GM23338 (cell line): Measurements from ENCODE around the gene GHR. TPM values are rescaled to one million over a fixed set of nuclear protein-coding genes. Genes with fewer than 3 reads are reported as not detected.

Experiments used
- ATAC-seq: fragments of 200-7000 bp; cut with Tn5 transposase; 3 replicates; pipeline ENCODE4 v1.9.1; 2020
- DNase-seq: peaks from one replicate; pipeline ENCODE4 v3.0.0-alpha.2; 2015; ENCODE audit warnings: low spot score
- H2AFZ ChIP-seq: fragments of 200-600 bp; sonication (generic); 2 replicates; pipeline ENCODE4 v1.8.0; 2016; ENCODE audit warnings: antibody characterized with exemption, mild to moderate bottlenecking, moderate library complexity
- H3F3A ChIP-seq: fragments of 200-600 bp; sonication (generic); replicated peaks from 2 replicates; pipeline ENCODE4 v1.8.0; 2017; ENCODE audit warnings: antibody characterized with exemption, mixed run types, low read depth
- H3K27ac ChIP-seq: fragments of 200-600 bp; sonication (generic); 2 replicates; pipeline ENCODE4 v1.6.1; 2016; ENCODE audit warnings: low read depth
- H3K27me3 ChIP-seq: fragments of 200-600 bp; sonication (generic); 2 replicates; pipeline ENCODE4 v1.8.0; 2016; ENCODE audit warnings: mild to moderate bottlenecking, mixed run types, moderate library complexity; ENCODE audit not compliant: insufficient read depth
- H3K36me3 ChIP-seq: fragments of 200-600 bp; sonication (generic); 2 replicates; pipeline ENCODE4 v1.8.0; 2016; ENCODE audit warnings: mild to moderate bottlenecking; ENCODE audit not compliant: insufficient read depth
- H3K4me1 ChIP-seq: fragments of 200-600 bp; sonication (generic); 2 replicates; pipeline ENCODE4 v1.8.0; 2016; ENCODE audit warnings: mild to moderate bottlenecking, moderate library complexity; ENCODE audit not compliant: insufficient read depth
- H3K4me2 ChIP-seq: fragments of 200-600 bp; sonication (generic); 2 replicates; pipeline ENCODE4 v1.7.1; 2017; ENCODE audit warnings: mixed run types
- H3K4me3 ChIP-seq: fragments of 200-600 bp; sonication (generic); 2 replicates; pipeline ENCODE4 v1.6.1; 2016; ENCODE audit warnings: mixed run types
- H3K79me2 ChIP-seq: fragments of 200-600 bp; sonication (generic); replicated peaks from 2 replicates; pipeline ENCODE4 v1.8.0; 2017; ENCODE audit warnings: mild to moderate bottlenecking; ENCODE audit not compliant: insufficient read depth
- H3K9me2 ChIP-seq: fragments of 200-600 bp; sonication (generic); 2 replicates; pipeline ENCODE4 v1.8.0; 2017; ENCODE audit not compliant: insufficient read depth
- H4K20me1 ChIP-seq: fragments of 200-600 bp; sonication (generic); replicated peaks from 2 replicates; pipeline ENCODE4 v1.8.0; 2017; ENCODE audit warnings: mild to moderate bottlenecking; ENCODE audit not compliant: insufficient read depth
- H3K27ac Mint-ChIP-seq: 2 replicates; pipeline ENCODE4 v1.8.0; 2020; ENCODE audit warnings: inconsistent platforms, mild to moderate bottlenecking, moderate library complexity, mixed read lengths
- H3K27me3 Mint-ChIP-seq: 3 replicates; pipeline ENCODE4 v1.8.0; 2022; ENCODE audit warnings: low read depth, mild to moderate bottlenecking, moderate library complexity, mixed read lengths, inconsistent platforms; ENCODE audit not compliant: insufficient read depth, poor library complexity
- H3K36me3 Mint-ChIP-seq: 3 replicates; pipeline ENCODE4 v1.8.0; 2021; ENCODE audit warnings: low read depth, mild to moderate bottlenecking, inconsistent platforms, moderate library complexity, mixed read lengths
- H3K4me1 Mint-ChIP-seq: 3 replicates; pipeline ENCODE4 v1.8.0; 2020; ENCODE audit warnings: mild to moderate bottlenecking, inconsistent platforms, mixed read lengths
- H3K4me3 Mint-ChIP-seq: 3 replicates; pipeline ENCODE4 v1.8.0; 2021; ENCODE audit warnings: moderate library complexity, mild to moderate bottlenecking, inconsistent platforms, mixed read lengths
- H3K9me3 Mint-ChIP-seq: 3 replicates; pipeline ENCODE4 v1.8.0; 2020; ENCODE audit warnings: moderate library complexity, mild to moderate bottlenecking, inconsistent platforms, mixed read lengths
- CREB1 ChIP-seq: fragments of 250-450 bp; sonication (Bioruptor Pico); IDR thresholded peaks from 2 replicates; pipeline ENCODE4 v1.5.0; 2020; ENCODE audit warnings: low read depth, mild to moderate bottlenecking, moderate library complexity
- ETS1 ChIP-seq: IDR thresholded peaks from 2 replicates; pipeline ENCODE4 v1.6.1; 2016; ENCODE audit warnings: antibody characterized with exemption
- EZH2 ChIP-seq: fragments of 200-600 bp; sonication (generic); IDR thresholded peaks from one replicate; pipeline ENCODE4 v1.8.0; 2017; ENCODE audit warnings: antibody characterized with exemption, mild to moderate bottlenecking, low read depth; ENCODE audit not compliant: unreplicated experiment
- JUNB ChIP-seq: IDR thresholded peaks from one replicate; pipeline ENCODE4 v1.6.1; 2016; ENCODE audit warnings: antibody characterized with exemption; ENCODE audit not compliant: unreplicated experiment
- NANOG ChIP-seq: IDR thresholded peaks from 2 replicates; pipeline ENCODE4 v1.6.1; 2016; ENCODE audit warnings: antibody characterized with exemption, borderline replicate concordance
- POLR2AphosphoS5 ChIP-seq: IDR thresholded peaks from 2 replicates; pipeline ENCODE4 v1.6.1; 2016; ENCODE audit warnings: antibody characterized with exemption, low read depth
- REST ChIP-seq: IDR thresholded peaks from one replicate; pipeline ENCODE4 v1.6.1; 2018; ENCODE audit warnings: antibody characterized with exemption; ENCODE audit not compliant: unreplicated experiment
- STAT1 ChIP-seq: IDR thresholded peaks from one replicate; pipeline ENCODE4 v1.6.1; 2016; ENCODE audit warnings: antibody characterized with exemption; ENCODE audit not compliant: unreplicated experiment
- ZNF114 ChIP-seq: fragments of 250-450 bp; sonication (Bioruptor Pico); IDR thresholded peaks from 2 replicates; pipeline ENCODE4 v1.5.0; 2020; ENCODE audit warnings: mild to moderate bottlenecking, moderate library complexity
- ZNF331 ChIP-seq: fragments of 250-450 bp; sonication (Bioruptor Pico); IDR thresholded peaks from 2 replicates; pipeline ENCODE4 v1.5.0; 2020; ENCODE audit warnings: low read depth, mild to moderate bottlenecking, moderate library complexity
- ZNF462 ChIP-seq: fragments of 250-450 bp; sonication (Bioruptor Pico); IDR thresholded peaks from 2 replicates; pipeline ENCODE4 v1.5.0; 2020; ENCODE audit warnings: mild to moderate bottlenecking, moderate library complexity
- polyA plus RNA-seq: library from polyadenylated mRNA; unstranded; fragments of >200 nt; fragmentation: Nextera tagmentation; extraction: Ambion mirVana; gene quantifications from 2 replicates; pipeline ENCODE4 v1.2.1, GENCODE V29; 2016
- total RNA-seq: library from RNA; depleted of rRNA; stranded (reverse); fragments of >200 nt; shearing (Covaris generic); gene quantifications from 2 replicates; pipeline ENCODE4 v1.2.3, GENCODE V29; 2014

The GHR gene
- total and polyA plus RNA-seq, 2 experiments from 2014 or later = 0.21 to 1.9 TPM

DNA sequence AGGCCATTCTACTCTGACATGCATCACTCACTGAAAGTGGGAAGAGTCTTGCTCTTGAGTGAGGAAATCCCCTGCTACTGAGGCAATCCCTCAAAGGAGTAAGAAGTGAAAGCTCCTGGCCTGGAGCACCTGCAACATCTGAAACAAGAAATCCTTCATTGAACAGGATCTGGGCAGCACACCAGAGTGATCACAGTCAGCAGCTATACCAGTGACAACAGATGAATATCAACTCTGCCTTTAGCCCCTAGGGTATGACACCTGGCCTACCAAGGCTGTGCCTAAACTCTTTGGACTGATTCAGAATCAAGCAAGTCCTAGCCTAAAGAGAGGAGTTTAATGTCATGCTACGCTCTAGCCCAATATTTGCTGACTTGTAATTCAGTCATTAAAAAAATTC, 177.2 kb downstream of the GHR start:
- H3K9me3 Mint-ChIP-seq = peaks cover 12% of the 10 kb centered on the region; the same call in 2 of the 3 replicates
- Histone ChIP-seq H3K79me2 (no peaks in the 10 kb centered on the region), H3K27me3 (no peaks in the 10 kb centered on the region)

GRCh38 chr5:42604171-42604711, 181.0 kb downstream of the GHR start:
- DNase-seq (no peak), ATAC-seq (no peak)
- Histone ChIP-seq H3K79me2 (no peaks in the 10 kb centered on the region), H3F3A (no peaks in the 10 kb centered on the region), H3K9me2 (0 out of 2 replicates have a peak, but pooled peaks cover under 1% of the 10 kb centered on the region), H3K36me3 (no peaks in the 10 kb centered on the region), H3K27ac (no peak overlapping the region), H3K4me3 (no peak overlapping the region), H3K27me3 (no peaks in the 10 kb centered on the region), H3K4me1 (no peaks in the 10 kb centered on the region), H2AFZ (no peak overlapping the region), H4K20me1 (no peaks in the 10 kb centered on the region), H3K4me2 (no peak overlapping the region)
- peaks cover 13% of the 10 kb centered on the region for H3K9me3 Mint-ChIP-seq
- no peaks in the 10 kb centered on the region for H3K27me3 Mint-ChIP-seq
- H3K4me1 Mint-ChIP-seq = no peaks in the 10 kb centered on the region
- H3K36me3 Mint-ChIP-seq = no peaks in the 10 kb centered on the region; the same call in 2 of the 3 replicates
- H3K27ac Mint-ChIP-seq = no peak overlapping the region
- no peak overlapping the region for H3K4me3 Mint-ChIP-seq
- TF ChIP-seq REST = no peak
- no peak for TF ChIP-seq ETS1
- TF ChIP-seq ZNF462 = no peak
- no peak for TF ChIP-seq JUNB
- TF ChIP-seq EZH2 = no peak
- no peak for TF ChIP-seq NANOG
- TF ChIP-seq ZNF114 (CRISPR knock-in tag) = no peak
- TF ChIP-seq CREB1 (CRISPR knock-in tag) = no peak
- no peak for TF ChIP-seq ZNF331
- no peak for TF ChIP-seq POLR2AphosphoS5
- no peak for TF ChIP-seq STAT1

More for the DNA sequence above, 177.2 kb downstream of the GHR start:
- H4K20me1 ChIP-seq = no peaks in the 10 kb centered on the region
- no peaks in the 10 kb centered on the region for H3K4me1 ChIP-seq
- H3F3A ChIP-seq = no peaks in the 10 kb centered on the region
- no peaks in the 10 kb centered on the region for H3K36me3 ChIP-seq
- Mint-ChIP-seq H3K36me3 (no peaks in the 10 kb centered on the region), H3K27ac (no peak overlapping the region), H3K27me3 (no peaks in the 10 kb centered on the region), H3K4me3 (no peak overlapping the region), H3K4me1 (peaks cover 4% of the 10 kb centered on the region; the same call in 2 of the 3 replicates)
- no peak overlapping the region for H3K27ac ChIP-seq
- DNase-seq (no peak), ATAC-seq (no peak)
- H3K4me2 ChIP-seq = no peak overlapping the region
- no peaks in the 10 kb centered on the region for H3K9me2 ChIP-seq
- H2AFZ ChIP-seq = no peak overlapping the region
- H3K4me3 ChIP-seq = no peak overlapping the region
- TF ChIP-seq ZNF331 = no peak
- no peak for TF ChIP-seq POLR2AphosphoS5
